DMS114 treated with DMSO at 0.1 percent for 48 hours (cell line): ENCODE measurements around the gene AAGAB.

Experiments
- DNase-seq: peaks from one replicate; lab custom pipeline; 2025; ENCODE audit not compliant: unreplicated experiment; lab: John Stamatoyannopoulos, UW

AAGAB gene

DNA sequence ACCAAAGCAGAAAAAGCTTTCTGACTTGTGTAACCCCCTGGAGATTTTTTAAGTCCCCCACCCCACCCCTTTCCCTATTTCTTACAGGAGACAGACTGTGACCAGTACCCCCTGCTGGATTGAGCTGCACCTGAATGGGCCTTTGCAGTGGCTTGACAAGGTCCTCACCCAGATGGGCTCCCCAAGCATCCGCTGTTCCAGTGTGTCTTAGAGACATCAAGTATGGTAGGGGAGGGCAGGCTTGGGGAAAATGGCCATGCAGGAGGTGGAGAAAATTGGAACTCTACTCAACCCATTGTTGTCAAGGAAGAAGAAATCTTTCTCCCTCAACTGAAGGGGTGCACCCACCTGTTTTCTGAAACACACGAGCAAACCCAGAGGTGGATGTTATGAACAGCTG lies 64.1 kb downstream of the AAGAB start:
- DNase-seq = no peak

DNA sequence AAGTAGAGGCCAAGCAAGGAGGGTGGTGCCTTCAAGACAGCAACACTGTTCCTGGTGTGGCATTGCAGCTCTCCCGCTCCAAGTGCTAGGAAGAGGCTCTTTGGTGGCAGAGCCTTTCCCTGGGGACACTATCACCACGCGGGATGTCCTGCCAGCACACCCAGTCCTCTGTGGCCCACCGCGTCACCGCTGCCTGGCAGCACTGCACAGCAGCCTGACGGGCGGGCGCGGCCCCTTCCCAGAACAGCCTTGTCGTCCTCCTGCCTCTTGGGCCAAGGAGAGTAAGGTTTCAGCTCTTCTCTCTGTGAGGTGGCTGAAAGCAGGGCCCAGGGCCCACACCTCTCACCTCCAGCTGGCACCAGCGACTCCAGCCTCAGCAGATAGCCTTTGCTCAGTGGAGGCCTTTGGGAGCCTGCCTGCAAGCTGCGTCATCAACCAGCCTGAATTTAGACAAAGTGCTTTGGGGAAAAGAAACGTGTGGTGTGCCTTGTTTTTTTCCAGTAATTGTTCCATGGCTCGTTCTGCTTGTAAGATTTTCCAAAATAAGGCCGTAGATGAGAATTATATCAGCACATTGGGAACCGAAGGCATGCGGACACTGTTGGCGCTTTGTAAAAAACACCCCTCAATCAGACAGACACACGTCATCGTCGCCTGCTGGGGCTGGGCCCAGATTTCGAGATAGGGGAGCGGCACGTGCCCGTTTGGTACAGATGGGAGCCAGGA lies 65.0 kb downstream of the AAGAB start:
- no peak for DNase-seq

- no peak for DNase-seq
Observed at GRCh38 chr15:67188551-67189218, 65.8 kb downstream of the AAGAB start.

DNA sequence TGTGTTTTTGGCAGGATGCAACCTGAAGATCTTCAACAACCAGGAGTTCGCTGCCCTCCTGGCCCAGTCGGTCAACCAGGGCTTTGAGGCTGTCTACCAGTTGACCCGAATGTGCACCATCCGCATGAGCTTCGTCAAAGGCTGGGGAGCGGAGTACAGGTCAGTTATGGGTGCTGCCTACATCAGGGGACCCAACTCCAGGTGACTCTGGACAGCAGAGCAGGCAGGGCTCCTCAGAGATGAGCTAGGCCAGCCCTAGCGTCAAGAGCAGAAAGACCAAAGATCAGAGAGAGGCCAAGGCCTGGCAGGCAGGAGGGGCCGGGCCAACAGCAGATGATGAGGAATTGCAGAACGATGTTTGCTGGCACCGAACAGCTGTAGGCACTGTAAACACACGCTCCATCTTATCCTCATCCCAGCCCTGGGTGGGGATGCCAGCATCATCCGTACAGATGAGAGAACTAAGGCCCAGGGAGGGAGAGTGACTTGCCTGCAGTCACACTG lies 67.1 kb downstream of the AAGAB start:
- no peak for DNase-seq

- DNase-seq = no peak
Observed at GRCh38 chr15:67186688-67187087, 67.8 kb downstream of the AAGAB start.

GRCh38 chr15:67186226-67186649 lies 68.2 kb downstream of the AAGAB start:
- no peak for DNase-seq

DNA sequence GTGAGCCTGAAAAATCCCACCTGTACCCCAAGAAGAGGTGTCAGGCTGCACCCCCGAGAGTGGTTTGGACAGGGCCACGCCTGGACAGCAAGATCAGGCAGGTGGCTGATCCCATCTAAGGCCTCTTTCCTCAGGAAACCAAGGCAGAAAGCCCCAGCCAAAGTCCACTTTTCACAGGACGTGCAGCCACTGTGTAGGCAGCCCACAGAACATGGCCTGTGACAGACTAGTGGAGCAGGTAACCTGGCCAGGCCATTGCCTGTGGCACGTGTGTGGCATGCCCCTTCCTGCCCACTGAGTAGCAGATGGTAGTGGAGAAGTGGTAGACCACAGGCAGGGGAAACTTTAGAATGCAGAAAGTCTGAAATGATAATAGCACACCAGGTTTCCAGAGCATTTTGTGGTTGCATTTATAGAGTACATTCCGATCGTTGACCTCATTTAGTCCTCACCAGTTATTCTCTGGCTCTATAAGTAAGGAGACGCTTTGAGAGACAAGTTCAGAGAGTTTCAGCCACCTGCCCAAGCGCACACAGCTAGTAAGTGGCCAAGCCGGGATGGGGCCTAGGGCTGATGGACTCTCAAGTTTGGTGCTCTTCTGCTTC lies 68.7 kb downstream of the AAGAB start:
- no peak for DNase-seq

- no peak for DNase-seq
Observed at GRCh38 chr15:67185051-67185450, 69.4 kb downstream of the AAGAB start.

- DNase-seq = no peak
Observed at GRCh38 chr15:67184208-67184925, 70.1 kb downstream of the AAGAB start.

DNA sequence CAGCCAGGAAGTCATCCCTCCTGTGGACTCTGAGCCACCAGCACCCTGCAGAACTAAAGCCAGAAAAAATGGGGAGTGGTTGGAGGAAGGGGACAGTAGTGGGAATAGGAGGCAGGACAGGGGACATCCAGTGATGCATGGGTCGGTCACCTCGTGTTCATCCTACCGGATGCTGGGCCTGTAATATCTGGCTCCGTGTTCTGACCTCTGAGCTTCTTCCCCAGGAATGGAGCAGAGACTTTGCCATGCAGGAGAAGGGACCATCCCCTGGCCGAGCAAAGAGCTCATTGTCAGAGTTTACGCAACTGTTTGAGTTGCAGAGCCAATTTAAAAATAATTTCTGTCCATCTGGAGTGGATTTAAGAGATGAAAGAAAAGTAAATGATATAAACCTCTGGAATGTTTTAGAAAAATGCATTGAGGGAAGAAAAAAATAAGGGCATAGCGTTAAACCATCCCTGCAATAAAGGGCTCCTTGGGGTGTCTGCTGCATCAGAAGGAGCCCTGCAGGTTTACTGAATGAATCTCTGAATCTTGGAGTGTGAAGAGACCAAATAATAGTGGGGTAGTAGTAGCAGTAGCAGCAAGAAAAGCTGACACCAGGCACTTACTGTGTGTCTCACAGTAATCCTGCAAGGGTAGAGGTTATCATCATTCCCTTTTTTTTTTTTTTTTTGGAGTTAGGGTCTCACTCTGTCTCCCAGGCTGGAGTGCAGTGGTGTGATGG lies 70.9 kb downstream of the AAGAB start:
- DNase-seq = no peak

GRCh38 chr15:67181221-67181639 lies 73.2 kb downstream of the AAGAB start:
- no peak for DNase-seq

DNA sequence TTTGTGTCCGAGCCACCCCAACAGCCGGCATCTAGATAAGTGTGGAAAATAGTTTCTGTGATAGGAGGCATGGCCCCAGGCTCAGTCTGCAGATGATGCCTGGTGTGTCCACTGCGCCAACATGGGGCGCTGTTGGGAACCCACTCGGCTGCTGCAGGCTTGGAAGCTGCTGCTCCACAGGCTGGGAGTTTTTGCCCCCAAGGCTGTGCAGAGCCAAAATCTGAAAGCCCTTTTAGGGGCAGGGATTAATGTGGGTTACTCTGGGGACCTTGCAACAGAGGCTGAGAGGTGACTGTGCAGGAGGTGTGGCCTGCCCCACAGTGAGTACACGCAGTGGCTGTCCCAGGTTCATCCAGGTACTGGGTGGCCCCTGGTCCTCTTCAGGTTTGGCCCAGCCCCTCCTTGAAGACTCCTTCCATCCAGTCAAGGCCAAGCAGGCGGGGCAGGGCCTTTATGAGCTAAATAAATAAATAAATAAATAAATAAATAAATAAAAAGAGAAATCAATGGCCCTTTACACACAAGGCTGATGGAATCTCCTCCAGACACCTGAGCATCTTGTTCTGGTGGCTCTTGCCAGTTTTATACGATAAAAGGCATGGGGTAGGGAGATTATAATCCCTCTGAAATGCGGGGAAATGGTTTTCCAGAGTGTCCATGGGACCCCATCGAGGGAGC lies 73.8 kb downstream of the AAGAB start:
- DNase-seq = no peak

DNA sequence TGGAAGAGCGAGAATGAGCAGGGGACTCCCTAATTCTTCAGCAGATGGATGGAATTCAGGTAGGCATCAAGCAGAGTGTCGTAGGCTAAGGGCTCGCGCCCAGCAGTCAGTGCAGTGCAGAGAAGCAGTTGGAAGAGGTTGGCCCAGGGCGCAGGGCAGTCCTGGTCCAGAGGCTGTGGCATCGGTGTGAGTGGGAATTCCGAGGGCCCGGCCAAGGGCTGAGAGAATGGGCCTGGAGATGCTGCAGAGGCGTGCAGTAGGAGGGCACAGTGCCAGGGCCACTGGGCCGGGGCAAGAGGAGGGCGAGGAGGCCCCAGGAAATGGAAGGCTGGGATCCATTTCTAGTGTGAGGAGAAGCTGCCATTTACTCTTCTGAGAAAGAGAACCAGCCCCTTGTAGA lies 74.4 kb downstream of the AAGAB start:
- DNase-seq = no peak

GRCh38 chr15:67179411-67179995 lies 75.0 kb downstream of the AAGAB start:
- DNase-seq = no peak

- DNase-seq = no peak
Observed at GRCh38 chr15:67178569-67179210, 75.8 kb downstream of the AAGAB start.

GRCh38 chr15:67177752-67178151 lies 76.7 kb downstream of the AAGAB start:
- no peak for DNase-seq

GRCh38 chr15:67176195-67176971 lies 78.1 kb downstream of the AAGAB start:
- no peak for DNase-seq

GRCh38 chr15:67175643-67176071 lies 78.8 kb downstream of the AAGAB start:
- no peak for DNase-seq
